H9 (cell line): Measurements from ENCODE around the gene EHBP1. TPM values are rescaled to one million over a fixed set of nuclear protein-coding genes. Genes with fewer than 3 reads are reported as not detected.

ENCODE experiments used
- DNase-seq: peaks from one replicate; pipeline ENCODE4 v3.0.0-alpha.2; 2017
- H2AFZ ChIP-seq: one replicate; pipeline ENCODE4 v1.6.1; 2013; ENCODE audit warnings: mild to moderate bottlenecking, low read length, control low read depth, moderate library complexity
- H2AK5ac ChIP-seq: 2 replicates; pipeline ENCODE4 v1.6.1; 2013; ENCODE audit warnings: low read length, control low read depth, mixed read lengths; ENCODE audit not compliant: insufficient read length
- H2BK120ac ChIP-seq: one replicate; pipeline ENCODE4 v1.6.1; 2013; ENCODE audit warnings: low read depth, mild to moderate bottlenecking, low read length, control low read depth, inconsistent platforms; ENCODE audit not compliant: poor library complexity, severe bottlenecking
- H2BK12ac ChIP-seq: 2 replicates; pipeline ENCODE4 v1.6.1; 2013; ENCODE audit warnings: low read length, control low read depth, mixed read lengths, low read depth; ENCODE audit not compliant: insufficient read length
- H2BK15ac ChIP-seq: 2 replicates; pipeline ENCODE4 v1.6.1; 2013; ENCODE audit warnings: low read depth, low read length, control low read depth
- H2BK20ac ChIP-seq: one replicate; pipeline ENCODE4 v1.6.1; 2013; ENCODE audit warnings: low read depth, mild to moderate bottlenecking, low read length, control low read depth, inconsistent platforms; ENCODE audit not compliant: poor library complexity, severe bottlenecking
- H2BK5ac ChIP-seq: 2 replicates; pipeline ENCODE4 v1.6.1; 2013; ENCODE audit warnings: low read length, control low read depth, mixed read lengths; ENCODE audit not compliant: insufficient read length
- H3K14ac ChIP-seq: 2 replicates; pipeline ENCODE4 v1.6.1; 2013; ENCODE audit warnings: low read length, control low read depth; ENCODE audit not compliant: insufficient read depth
- H3K18ac ChIP-seq: 2 replicates; pipeline ENCODE4 v1.6.1; 2013; ENCODE audit warnings: low read depth, mild to moderate bottlenecking, mixed read lengths, low read length, control low read depth; ENCODE audit not compliant: insufficient read length
- H3K23ac ChIP-seq: 2 replicates; pipeline ENCODE4 v1.6.1; 2013; ENCODE audit warnings: low read length, control low read depth, mixed read lengths, low read depth; ENCODE audit not compliant: insufficient read length
- H3K23me2 ChIP-seq: 2 replicates; pipeline ENCODE4 v1.6.1; 2013; ENCODE audit warnings: low read depth, mild to moderate bottlenecking, mixed read lengths, low read length, control low read depth; ENCODE audit not compliant: insufficient read length, poor library complexity, severe bottlenecking
- H3K27ac ChIP-seq: 2 replicates; pipeline ENCODE4 v1.5.1; 2013; ENCODE audit warnings: low read length, control low read depth, mixed read lengths, low read depth; ENCODE audit not compliant: insufficient read length
- H3K27me3 ChIP-seq: 2 replicates; pipeline ENCODE4 v1.6.1; 2013; ENCODE audit warnings: low read length, control low read depth, inconsistent platforms; ENCODE audit not compliant: insufficient read depth
- H3K4ac ChIP-seq: 2 replicates; pipeline ENCODE4 v1.6.1; 2013; ENCODE audit warnings: low read depth, mild to moderate bottlenecking, control low read depth, inconsistent platforms, low read length, moderate library complexity
- H3K4me1 ChIP-seq: 2 replicates; pipeline ENCODE4 v1.6.1; 2013; ENCODE audit warnings: low read length, control low read depth, inconsistent platforms; ENCODE audit not compliant: insufficient read depth
- H3K4me2 ChIP-seq: 2 replicates; pipeline ENCODE4 v1.6.1; 2013; ENCODE audit warnings: low read length, control low read depth, mixed read lengths; ENCODE audit not compliant: insufficient read length, insufficient read depth
- H3K56ac ChIP-seq: 2 replicates; pipeline ENCODE4 v1.6.1; 2013; ENCODE audit warnings: low read depth, mild to moderate bottlenecking, mixed read lengths, low read length, control low read depth; ENCODE audit not compliant: insufficient read length
- H3K79me1 ChIP-seq: 2 replicates; pipeline ENCODE4 v1.6.1; 2013; ENCODE audit warnings: low read depth, mild to moderate bottlenecking, moderate library complexity, low read length, control low read depth, inconsistent platforms; ENCODE audit not compliant: insufficient read depth, poor library complexity, severe bottlenecking
- H3K79me2 ChIP-seq: 2 replicates; pipeline ENCODE4 v1.6.1; 2013; ENCODE audit warnings: low read length, control low read depth, inconsistent platforms; ENCODE audit not compliant: insufficient read depth
- H3K9ac ChIP-seq: 2 replicates; pipeline ENCODE4 v1.6.1; 2013; ENCODE audit warnings: low read length, control low read depth, mixed read lengths; ENCODE audit not compliant: insufficient read length; ENCODE audit errors: extremely low read depth
- H3K9me3 ChIP-seq: one replicate; pipeline ENCODE4 v1.6.1; 2013; ENCODE audit warnings: low read depth, low read length, inconsistent platforms; ENCODE audit not compliant: control insufficient read depth
- H3T11ph ChIP-seq: one replicate; pipeline ENCODE4 v1.6.1; 2013; ENCODE audit warnings: mild to moderate bottlenecking, low read length, control low read depth, inconsistent platforms
- H4K20me1 ChIP-seq: one replicate; pipeline ENCODE4 v1.6.1; 2013; ENCODE audit not compliant: control insufficient read depth, insufficient read length, insufficient read depth
- H4K5ac ChIP-seq: 2 replicates; pipeline ENCODE4 v1.6.1; 2013; ENCODE audit warnings: low read depth, mild to moderate bottlenecking, mixed read lengths, low read length, control low read depth; ENCODE audit not compliant: insufficient read length
- H4K8ac ChIP-seq: replicated peaks from 2 replicates; pipeline ENCODE4 v1.6.1; 2013; ENCODE audit warnings: low read length, control low read depth, mixed read lengths, low read depth; ENCODE audit not compliant: insufficient read length
- H4K91ac ChIP-seq: 2 replicates; pipeline ENCODE4 v1.6.1; 2013; ENCODE audit warnings: low read depth, mild to moderate bottlenecking, moderate library complexity, mixed read lengths, low read length, control low read depth; ENCODE audit not compliant: insufficient read length
- H3K27ac Mint-ChIP-seq, 3 experiments: 2 replicates in 2 of 3; 3 replicates in 1 of 3; pipeline ENCODE4 v1.8.0; 2020 to 2021; ENCODE audit warnings: mixed read lengths in 3 of 3, mild to moderate bottlenecking in 1 of 3, moderate library complexity in 1 of 3
- H3K27me3 Mint-ChIP-seq: 2 replicates; pipeline ENCODE4 v1.8.0; 2021; ENCODE audit warnings: low read depth, mild to moderate bottlenecking, moderate library complexity, mixed read lengths
- H3K36me3 Mint-ChIP-seq, 3 experiments: 2 replicates in 2 of 3; 3 replicates in 1 of 3; pipeline ENCODE4 v1.8.0; 2020 to 2021; ENCODE audit warnings: low read depth in 3 of 3, mixed read lengths in 3 of 3; ENCODE audit not compliant: insufficient read depth in 1 of 3
- H3K4me1 Mint-ChIP-seq, 2 experiments: 2 replicates each; pipeline ENCODE4 v1.8.0; 2020; ENCODE audit warnings: mixed read lengths in 2 of 2
- H3K4me3 Mint-ChIP-seq, 2 experiments: 2 replicates in 1 of 2; 3 replicates in 1 of 2; pipeline ENCODE4 v1.8.0; 2020 to 2021; ENCODE audit warnings: mild to moderate bottlenecking in 2 of 2, mixed read lengths in 2 of 2, moderate library complexity in 1 of 2
- H3K9me3 Mint-ChIP-seq, 2 experiments: 2 replicates in 1 of 2; 3 replicates in 1 of 2; pipeline ENCODE4 v1.8.0; 2020; ENCODE audit warnings: mild to moderate bottlenecking in 2 of 2, mixed read lengths in 2 of 2, moderate library complexity in 1 of 2
- CTCF ChIP-seq: fragments of 200-600 bp; sonication (generic); conservative IDR thresholded peaks from 3 replicates; pipeline ENCODE4 v1.8.0; 2021; ENCODE audit warnings: antibody characterized with exemption, mild to moderate bottlenecking
- WGBS: extraction: QIAGEN DNeasy Blood & Tissue Kit; methylation state at CpG from one replicate; pipeline ENCODE4 v1.1.7; 2013; ENCODE audit warnings: missing lambda C conversion rate, low lambda C conversion rate, mixed read lengths; ENCODE audit not compliant: insufficient read length; ENCODE audit errors: extremely low coverage; 5-methylcytosine and 5-hydroxymethylcytosine counted together
- total RNA-seq: library from RNA; stranded (reverse); gene quantifications from 2 replicates; pipeline ENCODE4 v1.2.1, GENCODE V29; 2021

EHBP1 gene
- total RNA-seq, 1 experiment from 2014 or later, result 35.6 TPM

- H3K4me1 ChIP-seq, result no peaks in the 10 kb centered on the region
- no peaks in the 10 kb centered on the region for H3K9me3 ChIP-seq
- no peak overlapping the region for H3K4ac ChIP-seq
- no CpG with 5 or more reads among the region's 2 CpGs for WGBS
- H3K27ac ChIP-seq, result no peak overlapping the region
- no peak overlapping the region for H2AFZ ChIP-seq
- H3K27me3 ChIP-seq, result no peaks in the 10 kb centered on the region
- Mint-ChIP-seq H3K4me3 (no peak overlapping the region), H3K27ac (no peak overlapping the region), H3K27me3 (no peaks in the 10 kb centered on the region), H3K36me3 (no peaks in the 10 kb centered on the region), H3K4me1 (peaks cover 0 to 2% of the 10 kb centered on the region in 2 experiments; a peak in 1 of 4 replicates), H3K9me3 (no peaks in the 10 kb centered on the region)
- no peak overlapping the region for H2BK20ac ChIP-seq
- no peak overlapping the region for H3K14ac ChIP-seq
- no peak overlapping the region for H2AK5ac ChIP-seq
- no peak overlapping the region for H3T11ph ChIP-seq
- H3K23me2 ChIP-seq, result no peaks in the 10 kb centered on the region
- no peak overlapping the region for H2BK15ac ChIP-seq
- H3K23ac ChIP-seq, result no peak overlapping the region
- H4K20me1 ChIP-seq, result no peaks in the 10 kb centered on the region
- no peak overlapping the region for H4K5ac ChIP-seq
- H2BK5ac ChIP-seq, result no peak overlapping the region
- H2BK12ac ChIP-seq, result no peak overlapping the region
- no peaks in the 10 kb centered on the region for H3K79me2 ChIP-seq
- no peak overlapping the region for H2BK120ac ChIP-seq
- no peak overlapping the region for H3K18ac ChIP-seq
- no peaks in the 10 kb centered on the region for H3K79me1 ChIP-seq
- H4K8ac ChIP-seq, result no peak overlapping the region
- no peak overlapping the region for H4K91ac ChIP-seq
- no peak overlapping the region for H3K9ac ChIP-seq
- no peak overlapping the region for H3K4me2 ChIP-seq
- no peak for DNase-seq
- TF ChIP-seq CTCF, result no peak
- no peak overlapping the region for H3K56ac ChIP-seq
Measured at GRCh38 chr2:62894966-62895631, 189.6 kb downstream of the EHBP1 start.
